WTC11 (cell line): ENCODE results near the gene ZNF22.

ENCODE experiments used
- CTCF ChIP-seq: fragments of 200-600 bp; IDR thresholded peaks from 2 replicates; pipeline ENCODE4 v1.8.0; 2022; ENCODE audit warnings: antibody characterized with exemption
- FOXJ3 ChIP-seq: sonication (generic); formaldehyde crosslinking; IDR thresholded peaks from 2 replicates; pipeline ENCODE4 v1.9.0; 2021; ENCODE audit warnings: missing genetic modification reagents, mild to moderate bottlenecking, borderline replicate concordance

GRCh38 chr10:45053569-45054100 is 52.9 kb downstream of the ZNF22 start:
- TF ChIP-seq CTCF: no peak
- no peak for TF ChIP-seq FOXJ3 (CRISPR knock-in tag)
